B cell (primary cell): ENCODE measurements around the gene IRS2.

Experiments
- EZH2 ChIP-seq: IDR thresholded peaks from 2 replicates; pipeline ENCODE4 v1.6.1; 2012; ENCODE audit warnings: borderline replicate concordance, low read depth, mild to moderate bottlenecking, moderate library complexity, low read length; ENCODE audit not compliant: insufficient read depth, poor library complexity, severe bottlenecking
- TF ChIP-seq, protein P1 (sequence below): fragments of 200-600 bp; IDR thresholded peaks from one replicate; pipeline ENCODE4 v1.8.0; 2022; ENCODE audit warnings: antibody characterized with exemption, mild to moderate bottlenecking

DNA sequence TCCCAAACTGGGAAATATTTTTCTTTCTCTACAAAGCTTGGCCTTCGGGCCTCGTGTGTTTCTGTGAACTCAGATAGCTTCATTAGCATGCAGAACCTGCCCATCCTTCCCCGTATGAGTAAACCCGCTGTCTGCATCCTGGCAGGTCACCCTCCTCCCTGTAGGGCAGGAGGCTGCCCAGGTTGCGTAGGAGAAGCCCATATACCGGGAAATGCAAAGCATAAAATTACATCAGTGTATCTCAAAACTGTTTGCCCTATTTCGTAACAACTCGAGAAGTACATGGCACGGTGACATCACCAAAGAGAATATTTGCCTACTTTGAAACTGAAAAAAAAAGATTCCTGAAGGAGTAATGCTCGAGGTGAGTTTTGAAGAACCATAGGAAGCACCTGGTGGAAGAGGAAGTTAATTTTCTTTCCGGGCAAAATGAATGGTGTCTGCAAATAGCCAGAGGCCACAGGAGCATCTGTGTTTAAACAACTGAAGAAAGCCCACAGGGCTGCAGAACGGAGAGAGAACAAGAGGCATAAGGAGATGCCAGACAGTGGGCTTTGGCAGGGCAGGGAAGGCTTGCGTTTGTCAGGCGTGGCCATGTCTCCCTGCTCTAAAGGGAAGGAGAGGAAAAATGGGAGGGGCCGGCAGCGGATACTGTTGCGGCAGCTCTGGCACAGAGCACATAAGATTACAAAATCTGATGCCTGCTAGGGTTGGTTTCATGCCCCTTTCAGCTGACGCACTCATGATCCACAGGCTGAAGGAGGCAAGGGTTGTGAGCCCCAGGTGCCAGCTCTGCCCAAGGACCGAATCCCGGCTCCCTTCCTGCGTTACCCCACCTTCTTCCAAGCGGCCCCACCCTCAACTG, 81.4 kb downstream of the IRS2 start:
- TF ChIP-seq, protein P1, sequence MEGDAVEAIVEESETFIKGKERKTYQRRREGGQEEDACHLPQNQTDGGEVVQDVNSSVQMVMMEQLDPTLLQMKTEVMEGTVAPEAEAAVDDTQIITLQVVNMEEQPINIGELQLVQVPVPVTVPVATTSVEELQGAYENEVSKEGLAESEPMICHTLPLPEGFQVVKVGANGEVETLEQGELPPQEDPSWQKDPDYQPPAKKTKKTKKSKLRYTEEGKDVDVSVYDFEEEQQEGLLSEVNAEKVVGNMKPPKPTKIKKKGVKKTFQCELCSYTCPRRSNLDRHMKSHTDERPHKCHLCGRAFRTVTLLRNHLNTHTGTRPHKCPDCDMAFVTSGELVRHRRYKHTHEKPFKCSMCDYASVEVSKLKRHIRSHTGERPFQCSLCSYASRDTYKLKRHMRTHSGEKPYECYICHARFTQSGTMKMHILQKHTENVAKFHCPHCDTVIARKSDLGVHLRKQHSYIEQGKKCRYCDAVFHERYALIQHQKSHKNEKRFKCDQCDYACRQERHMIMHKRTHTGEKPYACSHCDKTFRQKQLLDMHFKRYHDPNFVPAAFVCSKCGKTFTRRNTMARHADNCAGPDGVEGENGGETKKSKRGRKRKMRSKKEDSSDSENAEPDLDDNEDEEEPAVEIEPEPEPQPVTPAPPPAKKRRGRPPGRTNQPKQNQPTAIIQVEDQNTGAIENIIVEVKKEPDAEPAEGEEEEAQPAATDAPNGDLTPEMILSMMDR: no peak
- no peak for TF ChIP-seq EZH2
